K562 (cell line): ENCODE results near the gene TMEM245.

ENCODE experiments used
- DIDO1 ChIP-seq: fragments of 450-650 bp; IDR thresholded peaks from 2 replicates; pipeline ENCODE4 v1.6.1; 2016; ENCODE audit warnings: low read depth, missing biosample characterization, missing genetic modification characterization
- ESRRA ChIP-seq: fragments of 450-650 bp; IDR thresholded peaks from 2 replicates; pipeline ENCODE4 v1.6.1; 2014; ENCODE audit warnings: low read depth, mild to moderate bottlenecking, moderate library complexity, borderline replicate concordance
- FUS ChIP-seq: fragments of 200-400 bp; formaldehyde crosslinking; optimal IDR thresholded peaks from 2 replicates; pipeline ENCODE3; 2017; ENCODE audit warnings: low read depth, low read length
- GABPA ChIP-seq: fragments of 200-800 bp; sonication (Bioruptor generic); conservative IDR thresholded peaks from 2 replicates; pipeline ENCODE4 v1.6.1; 2016; ENCODE audit warnings: low read depth, missing genetic modification characterization, missing compliant biosample characterization
- MNT ChIP-seq, 2 experiments: fragments of 450-650 bp; conservative IDR thresholded peaks; 2 replicates each; pipeline ENCODE4 v1.6.1; 2017; ENCODE audit warnings: mild to moderate bottlenecking in 2 of 2, moderate library complexity in 2 of 2
- ZKSCAN1 ChIP-seq: fragments of 150-350 bp; IDR thresholded peaks from 2 replicates; pipeline ENCODE4 v1.6.1; 2016; ENCODE audit warnings: low read depth, low read length
- ZZZ3 ChIP-seq: fragments of 450-650 bp; IDR thresholded peaks from 2 replicates; pipeline ENCODE4 v1.6.1; 2016; ENCODE audit warnings: antibody characterized with exemption, mild to moderate bottlenecking, moderate library complexity
- TF ChIP-seq, protein P1 (sequence below): fragments of 450-650 bp; IDR thresholded peaks from 2 replicates; pipeline ENCODE4 v1.6.1; 2018; ENCODE audit warnings: mild to moderate bottlenecking, low read depth; ENCODE audit not compliant: partially characterized antibody
- TF ChIP-seq, protein P2 (sequence below): fragments of 200-800 bp; sonication (Bioruptor generic); IDR thresholded peaks from 2 replicates; pipeline ENCODE4 v1.6.1; 2017; ENCODE audit warnings: missing genetic modification characterization, missing compliant biosample characterization

DNA sequence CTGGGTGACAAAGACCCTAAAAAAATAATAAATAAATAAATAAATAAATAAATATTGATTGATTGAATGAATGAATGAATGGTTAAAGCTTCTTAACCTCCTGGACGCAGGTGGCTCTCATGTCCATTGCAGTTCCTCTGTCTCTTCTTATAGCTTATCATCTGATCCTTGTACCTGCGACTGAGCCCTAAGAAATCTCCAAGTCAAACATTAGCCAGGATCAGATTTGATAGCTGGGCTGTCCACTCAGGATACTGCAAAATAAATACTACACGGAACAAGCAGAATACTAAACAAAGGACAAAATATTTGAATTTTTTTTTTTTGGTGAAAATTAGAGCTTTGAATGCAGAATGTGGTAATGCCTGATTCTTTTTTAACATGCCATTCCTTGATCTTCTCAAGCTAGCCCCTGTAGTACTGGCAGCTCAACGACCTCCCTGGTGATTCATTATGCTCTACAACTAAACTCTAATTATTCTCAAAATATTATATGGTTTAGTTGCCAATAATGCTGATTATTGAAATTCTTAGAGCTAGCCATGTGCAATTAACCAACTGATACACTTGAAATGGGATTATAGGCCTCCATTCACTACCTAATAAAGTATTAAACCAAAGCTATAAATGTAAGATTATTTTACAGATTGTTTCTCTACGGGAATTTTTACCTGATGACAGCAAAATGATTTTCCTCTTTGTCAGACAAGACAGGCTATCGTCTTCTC is 9.9 kb upstream of the TMEM245 start:
- TF ChIP-seq ESRRA (no peak), ZKSCAN1 (no peak), ZZZ3 (no peak), GABPA (no peak), MNT (conservative IDR thresholded peaks at IDR 0.05) (no peak), DIDO1 (tag) (no peak), FUS (no peak)
- TF ChIP-seq, protein P1, sequence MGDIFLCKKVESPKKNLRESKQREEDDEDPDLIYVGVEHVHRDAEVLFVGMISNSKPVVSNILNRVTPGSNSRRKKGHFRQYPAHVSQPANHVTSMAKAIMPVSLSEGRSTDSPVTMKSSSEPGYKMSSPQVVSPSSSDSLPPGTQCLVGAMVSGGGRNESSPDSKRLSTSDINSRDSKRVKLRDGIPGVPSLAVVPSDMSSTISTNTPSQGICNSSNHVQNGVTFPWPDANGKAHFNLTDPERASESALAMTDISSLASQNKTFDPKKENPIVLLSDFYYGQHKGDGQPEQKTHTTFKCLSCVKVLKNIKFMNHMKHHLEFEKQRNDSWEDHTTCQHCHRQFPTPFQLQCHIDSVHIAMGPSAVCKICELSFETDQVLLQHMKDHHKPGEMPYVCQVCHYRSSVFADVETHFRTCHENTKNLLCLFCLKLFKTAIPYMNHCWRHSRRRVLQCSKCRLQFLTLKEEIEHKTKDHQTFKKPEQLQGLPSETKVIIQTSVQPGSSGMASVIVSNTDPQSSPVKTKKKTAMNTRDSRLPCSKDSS, result no peak
- TF ChIP-seq, protein P2, sequence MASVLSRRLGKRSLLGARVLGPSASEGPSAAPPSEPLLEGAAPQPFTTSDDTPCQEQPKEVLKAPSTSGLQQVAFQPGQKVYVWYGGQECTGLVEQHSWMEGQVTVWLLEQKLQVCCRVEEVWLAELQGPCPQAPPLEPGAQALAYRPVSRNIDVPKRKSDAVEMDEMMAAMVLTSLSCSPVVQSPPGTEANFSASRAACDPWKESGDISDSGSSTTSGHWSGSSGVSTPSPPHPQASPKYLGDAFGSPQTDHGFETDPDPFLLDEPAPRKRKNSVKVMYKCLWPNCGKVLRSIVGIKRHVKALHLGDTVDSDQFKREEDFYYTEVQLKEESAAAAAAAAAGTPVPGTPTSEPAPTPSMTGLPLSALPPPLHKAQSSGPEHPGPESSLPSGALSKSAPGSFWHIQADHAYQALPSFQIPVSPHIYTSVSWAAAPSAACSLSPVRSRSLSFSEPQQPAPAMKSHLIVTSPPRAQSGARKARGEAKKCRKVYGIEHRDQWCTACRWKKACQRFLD, result no peak
